DMS53 (cell line): ENCODE measurements around the gene GALNT10.
"Not testable (repeated sequence)": the region's sequence is repeated elsewhere in the genome, so short reads cannot be mapped to it uniquely, and the experiment has no call there.

ENCODE experiments used
- DNase-seq: peaks from one replicate; lab custom pipeline; 2025; lab: John Stamatoyannopoulos, UW

Gene GALNT10

GRCh38 chr5:154190595-154191304 lies at the start of gene GALNT10:
Gene GALNT10 (plus strand): TSS chr5:154190733. CDS start chr5:154190867, 134 bp downstream.
- peak; percentile 90 for DNase-seq

DNA sequence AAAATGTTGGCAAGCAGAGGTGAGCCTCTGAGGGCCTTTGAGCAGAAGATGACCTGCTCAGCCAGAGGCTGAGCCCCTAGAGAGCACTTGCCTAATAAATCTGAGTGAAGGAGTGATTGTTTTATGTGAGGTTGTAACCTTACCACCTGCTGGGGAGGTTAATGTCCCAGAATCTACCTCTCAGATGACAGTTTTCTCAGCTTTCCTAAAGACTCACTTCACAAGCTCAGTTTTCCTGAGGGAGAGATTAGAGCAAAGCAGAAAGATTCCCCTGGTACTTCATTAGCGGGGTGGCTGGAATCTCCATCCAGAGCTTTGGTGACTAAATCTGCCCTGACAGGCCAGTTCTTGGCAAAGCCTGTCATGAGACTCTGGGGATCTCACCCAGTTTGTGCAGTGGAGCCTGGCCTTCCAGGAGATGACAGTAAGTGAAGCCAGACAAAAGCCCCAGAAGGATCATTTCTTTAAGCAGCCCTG lies 48.8 kb upstream of the GALNT10 start:
- DNase-seq: no peak

DNA sequence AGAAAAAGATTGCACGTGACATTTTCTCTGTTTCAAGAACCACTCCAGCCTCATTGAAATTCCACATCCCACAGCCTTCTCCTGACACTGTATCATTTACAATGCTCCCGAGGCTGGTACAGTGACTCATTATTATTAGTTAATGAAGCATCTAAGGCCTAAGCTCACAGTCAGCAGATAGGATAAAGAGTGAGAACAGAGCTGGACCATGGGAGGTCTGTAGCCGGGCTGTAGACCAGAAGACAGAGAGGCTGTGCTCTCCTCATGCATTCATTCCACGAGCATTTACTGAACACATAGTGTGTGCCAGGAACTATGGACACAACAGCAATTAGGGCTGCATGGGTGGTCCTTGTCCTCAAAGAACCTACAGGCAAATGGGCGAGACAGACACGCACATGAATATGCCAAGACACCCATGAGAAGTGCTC lies 47.3 kb upstream of the GALNT10 start:
- no peak for DNase-seq

- DNase-seq: no peak
Measured at GRCh38 chr5:154145268-154145667, 45.3 kb upstream of the GALNT10 start.

DNA sequence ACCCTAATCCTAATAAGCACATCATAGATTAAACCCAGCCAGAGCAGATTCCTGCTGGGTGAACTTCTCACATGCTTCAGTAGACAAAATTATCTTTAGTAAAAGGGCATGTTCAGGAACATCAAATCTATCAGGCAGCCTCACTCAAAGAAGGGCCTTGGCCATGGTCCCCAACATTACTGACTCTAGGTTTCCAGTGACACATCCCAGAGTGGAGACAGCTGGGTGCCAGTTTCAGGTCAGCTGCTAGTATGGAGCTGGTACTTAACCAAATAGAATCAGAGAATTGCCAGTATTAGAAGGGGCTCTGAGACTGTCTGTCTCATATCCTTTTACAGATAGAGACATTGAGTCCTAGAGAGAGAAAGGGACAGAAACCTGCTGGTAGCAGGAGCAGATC lies 44.1 kb upstream of the GALNT10 start:
- no peak for DNase-seq

DNA sequence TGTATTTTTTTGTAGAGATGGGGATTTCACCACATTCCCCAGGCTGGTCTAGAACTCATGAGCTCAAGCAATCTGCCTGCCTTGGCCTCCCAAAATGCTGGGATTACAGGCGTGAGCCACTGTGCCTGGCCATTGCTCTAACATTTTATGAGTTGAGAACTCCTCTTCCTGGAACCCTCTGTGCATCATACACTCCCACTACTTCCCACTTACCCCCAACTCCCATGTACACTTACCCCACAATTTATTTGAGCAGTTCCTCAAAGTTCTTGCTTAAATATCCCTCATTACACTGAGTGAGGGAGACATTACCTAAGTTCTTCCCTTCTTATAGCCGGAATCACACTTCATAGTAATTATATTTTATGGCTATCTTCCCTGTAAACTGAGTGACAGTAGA lies 42.9 kb upstream of the GALNT10 start:
- no peak for DNase-seq

DNA sequence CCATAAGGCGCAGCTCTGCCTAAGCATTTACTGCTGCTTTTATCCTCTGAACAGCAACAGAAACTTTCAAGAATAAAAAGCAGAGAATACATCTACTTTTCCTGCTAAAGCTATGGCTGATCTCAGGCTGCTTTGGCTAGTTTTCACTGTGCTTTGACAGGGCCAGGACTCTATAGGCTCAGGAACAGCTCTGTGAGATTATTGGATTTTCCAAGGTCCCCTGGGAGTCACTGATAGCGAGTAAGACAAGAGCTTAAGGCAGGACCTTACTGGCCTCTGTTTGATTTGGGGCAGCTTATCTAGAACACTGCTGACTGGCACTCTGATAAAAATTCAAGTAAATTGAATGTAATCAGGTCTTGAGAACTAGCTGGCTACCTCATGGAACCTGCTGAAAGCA lies 40.1 kb upstream of the GALNT10 start:
- not testable (repeated sequence) for DNase-seq

DNA sequence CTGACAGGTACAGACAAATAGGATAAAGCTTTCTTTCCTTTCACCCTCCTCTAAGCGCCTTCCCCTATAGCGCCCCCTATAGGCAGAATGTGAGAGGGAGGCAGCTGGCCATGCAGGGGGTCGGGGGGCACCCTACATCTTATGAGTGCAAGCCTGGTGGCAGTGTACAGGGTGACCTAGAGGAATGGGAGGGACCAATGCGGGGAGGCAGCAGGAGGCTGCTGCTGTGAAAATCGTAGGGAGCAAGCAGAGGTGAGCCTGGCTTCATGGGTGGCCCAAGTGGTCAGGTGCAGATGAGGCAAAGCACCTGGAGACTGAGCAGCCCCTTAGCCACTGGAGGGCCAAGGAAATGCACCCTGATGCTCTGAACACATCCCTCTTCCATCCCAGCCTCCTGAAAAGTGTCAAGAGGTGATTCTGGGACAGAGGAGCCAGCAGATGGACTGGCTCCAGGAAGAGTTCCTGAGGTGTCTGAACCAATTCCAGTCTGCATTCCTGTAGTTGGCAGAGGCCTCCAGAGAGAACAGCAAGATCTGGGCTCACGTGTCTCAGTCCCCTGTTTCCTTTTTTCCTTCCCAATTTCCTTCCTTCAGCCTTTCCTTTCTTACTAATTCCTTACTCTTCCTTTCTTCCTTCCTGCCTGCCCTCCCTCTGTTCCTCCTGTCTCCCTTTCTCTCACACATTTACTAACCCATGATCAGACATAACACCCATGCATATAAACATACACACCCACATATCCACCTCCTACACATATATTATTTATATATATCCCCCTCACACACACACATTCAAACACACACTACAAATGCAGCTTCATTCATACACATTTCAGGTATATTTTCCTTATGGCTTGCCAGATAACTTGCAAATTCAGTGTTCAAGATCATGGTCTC lies 32.8 kb upstream of the GALNT10 start:
- no peak for DNase-seq

DNA sequence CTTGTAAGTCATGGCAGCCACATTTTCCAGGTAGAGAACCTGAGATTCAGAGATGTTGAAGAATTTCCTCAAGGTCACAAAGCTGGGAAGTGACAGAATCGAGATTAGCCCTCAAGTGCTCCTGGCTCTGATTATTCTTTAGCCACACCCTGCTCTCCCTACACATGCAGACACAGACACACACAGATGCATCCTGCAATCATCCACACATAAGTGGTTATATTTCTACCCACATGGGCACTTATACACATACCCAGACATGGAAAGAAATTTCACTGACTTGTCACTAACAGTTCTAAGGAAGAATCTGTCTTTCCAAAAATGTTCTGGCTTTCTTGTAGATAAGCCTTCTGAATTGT lies 32.2 kb upstream of the GALNT10 start:
- DNase-seq: no peak

DNA sequence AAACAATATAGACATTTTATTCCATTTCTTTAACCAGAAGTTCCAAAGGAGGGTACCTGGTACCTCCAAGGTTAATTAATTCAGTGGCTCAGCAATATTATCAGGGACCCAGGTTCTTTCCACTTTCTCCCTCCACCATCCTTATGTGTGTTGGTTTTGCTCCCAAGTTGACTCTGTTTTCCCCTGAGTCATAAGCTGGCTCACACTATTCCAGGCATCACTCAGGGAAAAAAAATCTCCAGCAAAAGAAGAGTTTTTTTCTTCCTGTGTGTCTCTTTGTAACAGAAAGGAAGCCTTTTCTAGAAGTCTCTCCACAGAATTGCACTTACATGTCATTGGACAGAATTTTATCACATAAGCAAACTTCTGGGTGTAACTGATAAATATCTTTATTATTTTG lies 31.2 kb upstream of the GALNT10 start:
- peak; percentile 17 for DNase-seq

- peak; percentile 30 for DNase-seq
Measured at GRCh38 chr5:154162539-154163151, 27.9 kb upstream of the GALNT10 start.

GRCh38 chr5:154163327-154164248 lies 26.9 kb upstream of the GALNT10 start:
- peak; percentile 20 for DNase-seq

DNA sequence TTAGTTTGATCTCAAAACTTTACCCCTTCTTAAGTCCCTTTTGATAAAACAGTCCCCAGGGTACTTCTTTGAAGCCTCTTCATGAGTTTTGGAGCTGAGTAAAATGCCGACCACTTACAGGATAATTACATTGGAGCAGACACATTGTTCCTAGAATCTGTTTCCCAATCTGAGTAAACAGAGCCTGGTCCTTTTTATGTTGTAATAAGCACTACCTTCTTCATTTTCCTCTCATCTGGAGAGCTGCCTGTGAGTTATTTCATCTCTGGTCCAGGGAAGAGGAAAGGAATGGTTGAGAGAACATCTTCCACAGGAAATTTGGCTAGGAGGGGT lies 26.3 kb upstream of the GALNT10 start:
- peak; percentile 25 for DNase-seq

DNA sequence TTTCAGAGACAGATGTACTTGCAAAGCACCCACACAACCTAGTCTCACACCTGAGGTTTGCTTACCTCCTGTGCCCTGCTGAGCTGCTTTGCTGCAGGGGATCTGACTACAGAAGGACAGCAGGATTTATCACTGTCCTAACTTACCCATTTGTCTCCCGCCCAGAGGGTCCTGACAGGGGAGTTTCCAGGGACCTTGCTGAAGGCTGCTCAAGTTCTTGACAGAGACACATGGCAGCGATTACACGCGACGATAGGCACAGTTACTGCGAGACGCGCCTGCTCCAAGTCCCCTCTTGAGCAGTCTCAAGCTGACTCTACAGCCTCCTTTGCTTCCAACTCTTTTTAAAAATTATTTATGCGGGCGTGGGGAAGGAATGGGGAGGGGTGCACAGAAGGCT lies 24.6 kb upstream of the GALNT10 start:
- DNase-seq: peak; percentile 15

DNA sequence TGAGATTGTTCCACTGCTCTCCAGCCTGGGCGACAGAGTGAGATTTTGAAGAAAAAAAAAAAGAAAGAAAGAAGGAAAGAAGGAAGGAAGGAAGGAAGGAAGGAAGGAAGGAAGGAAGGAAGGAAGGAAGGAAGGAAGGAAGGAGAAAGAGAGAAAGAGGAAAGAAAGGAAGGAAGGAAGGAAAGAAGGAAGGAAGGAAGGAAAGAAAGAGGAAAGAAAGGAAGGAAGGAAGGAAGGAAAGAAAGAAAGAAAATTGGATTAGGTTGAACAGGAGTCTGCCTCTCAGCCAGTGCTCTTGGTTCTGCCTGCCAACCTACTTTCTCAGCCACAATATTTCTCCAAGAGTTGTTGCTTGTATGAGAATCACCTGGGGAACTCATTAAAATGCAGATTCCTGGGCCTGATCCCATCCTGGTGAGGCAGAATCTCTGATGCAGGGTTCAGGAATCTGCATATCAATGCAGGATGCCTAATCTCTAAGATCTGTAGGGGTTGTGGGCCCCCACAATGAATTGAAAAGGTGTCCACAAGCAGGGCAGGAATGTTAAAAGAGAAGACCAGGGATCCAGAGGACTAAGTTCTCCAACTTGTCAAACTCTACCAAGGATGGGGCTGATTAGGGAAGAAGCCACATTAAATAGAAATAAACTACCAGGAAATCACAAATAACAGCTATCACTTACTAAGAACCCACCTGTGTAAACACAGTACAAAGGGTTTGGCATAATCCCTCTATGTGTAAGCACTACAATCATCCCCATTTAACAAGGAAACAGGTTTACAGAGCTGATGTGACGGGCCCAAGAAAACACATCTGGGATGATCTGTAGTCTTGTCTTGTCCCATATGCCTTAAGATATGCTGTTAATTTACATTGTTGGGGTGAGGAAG lies 23.4 kb upstream of the GALNT10 start:
- DNase-seq: peak; percentile 93

DNA sequence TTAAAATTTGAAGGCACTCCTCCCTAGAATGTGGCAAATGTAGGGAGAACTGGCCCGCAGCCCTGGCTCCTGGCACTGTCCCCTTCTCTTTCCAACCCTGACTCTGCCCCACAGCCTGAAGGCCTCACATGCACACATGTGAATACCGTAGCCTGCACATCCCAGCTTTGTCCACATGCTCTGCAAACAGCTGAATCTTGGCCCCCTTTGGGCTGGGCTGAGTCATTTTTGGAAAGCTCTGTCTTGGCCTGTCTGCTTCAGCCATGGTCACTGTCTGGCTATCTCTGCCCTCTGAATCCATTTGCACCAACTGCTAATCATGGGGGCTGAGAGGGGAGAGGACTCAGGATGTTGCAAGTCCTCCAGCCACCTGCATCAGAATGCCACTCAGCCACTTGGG lies 22.1 kb upstream of the GALNT10 start:
- peak; percentile 32 for DNase-seq

DNA sequence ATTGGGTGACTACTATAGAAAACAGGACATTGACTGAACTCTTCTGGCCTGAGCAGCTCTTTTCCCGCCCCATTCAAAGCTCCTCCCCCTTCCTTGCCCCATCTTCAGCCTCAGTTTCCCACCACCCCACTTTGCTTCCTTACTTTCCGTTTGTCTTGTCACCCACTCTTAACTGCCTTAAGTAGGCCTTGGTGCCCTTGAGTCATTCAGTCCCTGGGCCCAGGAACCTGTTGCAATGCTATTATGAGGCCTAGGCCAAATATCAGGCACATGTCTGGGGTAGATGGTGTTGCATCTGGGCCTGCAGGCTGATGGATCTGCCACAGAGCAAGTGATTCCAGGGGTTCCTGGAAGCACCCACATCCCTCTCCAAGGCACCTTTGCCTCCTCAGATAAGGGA lies 17.7 kb upstream of the GALNT10 start:
- DNase-seq: no peak

- no peak for DNase-seq
Measured at GRCh38 chr5:154174091-154174490, 16.4 kb upstream of the GALNT10 start.

- DNase-seq: peak; percentile 31
Measured at GRCh38 chr5:154176181-154176580, 14.4 kb upstream of the GALNT10 start.

DNA sequence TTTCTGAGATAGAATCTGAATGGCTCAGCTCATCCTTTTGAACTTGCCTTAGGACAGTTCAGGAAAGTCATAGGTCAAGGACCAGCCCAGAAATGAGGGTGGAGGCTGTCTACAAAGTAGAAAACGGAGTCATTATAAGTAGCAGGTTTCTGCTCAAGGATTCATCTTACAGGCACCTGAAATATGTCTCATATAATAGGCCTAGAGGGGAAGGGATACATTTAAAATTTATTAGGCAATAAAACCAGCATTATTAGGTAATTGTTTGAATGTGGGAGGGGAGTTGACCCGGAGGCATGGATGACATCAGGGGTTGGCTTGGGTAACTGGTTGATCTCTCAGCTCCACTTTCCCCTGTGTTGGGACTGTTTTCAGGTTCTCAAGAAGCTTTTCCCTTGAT lies 11.9 kb upstream of the GALNT10 start:
- no peak for DNase-seq
